ENCODE measurements around the gene SMIM35. TPM values are rescaled to one million over a fixed set of nuclear protein-coding genes. Genes with fewer than 3 reads are reported as not detected.

The SMIM35 gene
- total RNA-seq, 4 donors from 2014 or later = not detected

DNA sequence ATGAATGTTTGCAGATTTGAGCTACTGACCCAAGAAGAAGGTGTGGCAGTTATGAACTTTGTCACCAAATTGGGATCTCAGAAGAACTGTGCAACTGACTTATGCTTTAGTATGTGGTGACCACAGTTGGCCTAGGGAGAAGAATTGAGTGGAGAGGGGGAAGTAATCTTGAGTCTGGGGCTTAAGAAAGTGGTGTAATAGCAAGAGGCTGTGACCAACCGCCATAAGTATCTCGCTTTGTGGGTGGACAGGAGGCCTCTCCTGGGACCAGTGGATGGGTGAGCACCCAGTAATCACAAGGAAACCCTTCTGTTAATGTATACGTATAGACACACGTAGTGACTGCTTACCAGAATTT is 113.3 kb downstream of the SMIM35 start:
- Histone ChIP-seq H3K27me3 (no peaks in the 10 kb centered on the region), H3K9me3 (no peaks in the 10 kb centered on the region), H3K4me1 (no peaks in the 10 kb centered on the region), H3K36me3 (no peaks in the 10 kb centered on the region), H3K27ac (no peak overlapping the region), H3K4me3 (no peak overlapping the region)
- intact Hi-C loops (cut with DNase I; ENCODE audit: low total_unique reads) = no loop called here
- DNase-seq = no peak
- TF ChIP-seq POLR2A (IDR thresholded peaks at IDR 0.05) = no peak
- TF ChIP-seq, protein P1, sequence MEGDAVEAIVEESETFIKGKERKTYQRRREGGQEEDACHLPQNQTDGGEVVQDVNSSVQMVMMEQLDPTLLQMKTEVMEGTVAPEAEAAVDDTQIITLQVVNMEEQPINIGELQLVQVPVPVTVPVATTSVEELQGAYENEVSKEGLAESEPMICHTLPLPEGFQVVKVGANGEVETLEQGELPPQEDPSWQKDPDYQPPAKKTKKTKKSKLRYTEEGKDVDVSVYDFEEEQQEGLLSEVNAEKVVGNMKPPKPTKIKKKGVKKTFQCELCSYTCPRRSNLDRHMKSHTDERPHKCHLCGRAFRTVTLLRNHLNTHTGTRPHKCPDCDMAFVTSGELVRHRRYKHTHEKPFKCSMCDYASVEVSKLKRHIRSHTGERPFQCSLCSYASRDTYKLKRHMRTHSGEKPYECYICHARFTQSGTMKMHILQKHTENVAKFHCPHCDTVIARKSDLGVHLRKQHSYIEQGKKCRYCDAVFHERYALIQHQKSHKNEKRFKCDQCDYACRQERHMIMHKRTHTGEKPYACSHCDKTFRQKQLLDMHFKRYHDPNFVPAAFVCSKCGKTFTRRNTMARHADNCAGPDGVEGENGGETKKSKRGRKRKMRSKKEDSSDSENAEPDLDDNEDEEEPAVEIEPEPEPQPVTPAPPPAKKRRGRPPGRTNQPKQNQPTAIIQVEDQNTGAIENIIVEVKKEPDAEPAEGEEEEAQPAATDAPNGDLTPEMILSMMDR (IDR thresholded peaks at IDR 0.05) = no peak

GRCh38 chr11:117972629-117973502 is 113.9 kb downstream of the SMIM35 start:
- Histone ChIP-seq H3K4me3 (no peak overlapping the region), H3K9me3 (no peaks in the 10 kb centered on the region), H3K36me3 (no peaks in the 10 kb centered on the region), H3K27ac (no peak overlapping the region), H3K27me3 (no peaks in the 10 kb centered on the region), H3K4me1 (no peaks in the 10 kb centered on the region)
- DNase-seq = no peak
- intact Hi-C loops (cut with DNase I; ENCODE audit: low total_unique reads) = no loop called here
- TF ChIP-seq POLR2A (IDR thresholded peaks at IDR 0.05) = no peak
- TF ChIP-seq, protein P1 (IDR thresholded peaks at IDR 0.05) = no peak

GRCh38 chr11:117972044-117972443 is 114.7 kb downstream of the SMIM35 start:
- Histone ChIP-seq H3K36me3 (no peaks in the 10 kb centered on the region), H3K4me1 (no peaks in the 10 kb centered on the region), H3K4me3 (no peak overlapping the region), H3K27me3 (no peaks in the 10 kb centered on the region), H3K27ac (no peak overlapping the region), H3K9me3 (no peaks in the 10 kb centered on the region)
- intact Hi-C loops (cut with DNase I; ENCODE audit: low total_unique reads) = no loop called here
- TF ChIP-seq POLR2A (IDR thresholded peaks at IDR 0.05) = no peak
- no peak for DNase-seq

DNA sequence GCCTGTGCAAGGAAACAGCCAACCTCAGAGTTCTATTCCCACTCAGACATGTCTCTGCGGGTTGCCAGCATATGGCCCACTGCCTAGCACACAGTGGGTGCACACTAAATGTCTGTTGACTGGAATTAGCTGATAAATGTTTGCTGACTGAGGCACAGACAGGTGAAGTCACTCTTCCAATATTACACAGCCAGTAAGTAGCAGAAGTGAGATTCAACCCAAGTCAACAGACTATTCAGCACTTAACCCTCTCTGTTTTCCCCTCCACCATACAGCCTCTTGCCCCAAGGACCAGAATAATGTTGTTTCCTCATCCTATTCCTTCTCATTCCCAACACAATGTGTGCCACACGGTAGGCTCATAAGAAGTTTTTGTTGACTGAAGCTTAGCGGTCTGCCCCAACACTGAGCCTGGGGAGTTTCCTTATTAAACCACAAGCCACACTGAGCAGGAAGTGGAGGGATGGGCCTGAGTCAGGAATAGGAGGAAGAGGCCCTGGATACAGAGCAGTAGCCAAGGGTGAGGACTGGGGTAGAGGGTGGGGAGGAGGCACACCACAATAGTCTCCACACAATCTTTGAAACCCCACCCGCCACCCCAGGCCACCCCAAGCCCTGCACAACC is 116.3 kb downstream of the SMIM35 start:
- Histone ChIP-seq H3K27me3 (no peaks in the 10 kb centered on the region), H3K4me3 (no peak overlapping the region), H3K27ac (no peak overlapping the region), H3K4me1 (no peaks in the 10 kb centered on the region), H3K9me3 (no peaks in the 10 kb centered on the region), H3K36me3 (no peaks in the 10 kb centered on the region)
- intact Hi-C loops (cut with DNase I; ENCODE audit: low total_unique reads) = no loop called here
- TF ChIP-seq, protein P1 (IDR thresholded peaks at IDR 0.05) = no peak
- TF ChIP-seq POLR2A (IDR thresholded peaks at IDR 0.05) = no peak
- DNase-seq = no peak

- no peaks in the 10 kb centered on the region for H3K4me1 ChIP-seq
- H3K27me3 ChIP-seq = no peaks in the 10 kb centered on the region
- TF ChIP-seq POLR2A (IDR thresholded peaks at IDR 0.05) = no peak
- TF ChIP-seq, protein P1 (IDR thresholded peaks at IDR 0.05) = no peak
These were observed 117.4 kb downstream of the SMIM35 start for GRCh38 chr11:117969160-117969991.

More at GRCh38 chr11:117969160-117969991, 117.4 kb downstream of the SMIM35 start:
- DNase-seq = no peak
- Histone ChIP-seq H3K4me3 (no peak overlapping the region), H3K36me3 (no peaks in the 10 kb centered on the region), H3K9me3 (no peaks in the 10 kb centered on the region), H3K27ac (no peak overlapping the region)
- intact Hi-C loops (cut with DNase I; ENCODE audit: low total_unique reads) = no loop called here
